Activated CD4-positive, CD25-positive, alpha-beta regulatory T cell (primary cell): ENCODE results near the gene IMPDH1.
"Not testable (repeated sequence)": the region's sequence is repeated elsewhere in the genome, so short reads cannot be mapped to it uniquely, and the experiment has no call there.

Experiments
- DNase-seq, 4 experiments: peaks; one replicate each; lab custom pipeline; 2025; lab: John Stamatoyannopoulos, UW

Gene IMPDH1

DNA sequence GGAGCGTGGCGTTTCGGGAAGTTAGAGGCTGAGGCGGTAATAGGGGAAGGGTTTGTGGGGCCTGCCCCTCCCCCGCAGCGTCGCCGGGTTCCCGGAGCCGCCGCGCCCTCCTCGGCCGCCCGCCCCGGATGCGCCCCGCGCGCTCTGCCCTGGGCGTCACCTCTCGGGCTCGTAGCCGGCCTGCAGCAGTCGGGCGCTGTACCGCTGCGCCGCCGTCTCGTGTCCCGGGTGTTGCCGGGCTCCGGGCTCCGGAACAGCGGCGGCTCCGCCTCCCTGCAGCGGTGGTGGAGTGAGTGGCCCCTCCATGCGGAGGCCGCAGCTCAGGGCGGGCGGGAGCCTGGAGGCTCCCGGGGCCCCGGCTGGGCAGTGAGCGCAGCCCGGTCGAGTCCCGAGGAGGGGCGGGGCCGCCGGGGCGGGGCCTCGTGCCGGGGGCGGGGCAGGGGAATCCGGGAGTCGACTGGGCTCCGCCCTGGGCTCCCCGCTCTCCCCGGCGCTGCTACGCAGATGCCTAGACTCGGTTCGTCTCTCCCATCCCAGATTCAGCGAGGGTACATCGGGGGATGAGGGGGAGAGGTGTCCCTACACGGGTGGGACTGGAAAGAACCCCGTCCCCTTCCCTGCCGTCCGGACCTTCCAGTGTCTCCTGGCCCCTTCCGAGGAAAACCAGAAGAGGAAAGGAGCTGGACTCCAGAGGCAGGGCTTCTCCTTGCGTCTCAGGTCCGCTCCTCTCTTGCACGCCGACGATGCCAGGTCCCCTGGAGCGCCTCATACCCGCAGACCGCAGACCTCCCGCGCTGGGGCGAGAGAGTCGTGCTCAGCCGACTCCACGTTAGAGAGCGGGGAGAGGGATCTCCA, at the start of gene IMPDH1:
Gene IMPDH1 (minus strand): TSS at position 387 of the 855 bp plus-strand sequence. CDS start 81 bp downstream, at position 306.
- peak; percentile 69 to 77 (median 76) for DNase-seq

DNA sequence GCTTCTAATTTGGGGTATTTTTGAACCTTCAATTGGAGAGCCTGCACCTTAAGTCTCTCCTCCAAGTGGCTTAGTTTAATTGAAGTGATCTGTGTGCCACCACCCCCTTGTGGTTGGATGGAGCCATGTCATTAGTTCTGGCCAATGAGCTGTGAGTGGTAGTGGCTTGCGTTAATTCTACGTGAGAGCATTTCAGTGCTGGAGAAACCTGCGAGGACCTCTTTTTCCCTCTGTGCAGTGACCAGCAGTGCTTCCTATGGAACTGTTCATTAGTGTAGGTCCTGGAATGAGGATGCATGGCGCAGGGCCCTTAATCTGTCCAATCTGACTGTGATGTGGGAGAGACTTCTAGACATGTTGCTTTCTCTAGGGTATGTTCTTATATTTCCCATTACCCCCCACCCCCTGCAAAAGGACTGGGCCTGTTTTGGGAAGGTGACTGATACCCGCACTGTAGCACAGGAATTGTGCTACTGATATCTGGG, 49.7 kb upstream of the IMPDH1 start:
- DNase-seq, result peak; percentile 12 to 50 (median 16)

DNA sequence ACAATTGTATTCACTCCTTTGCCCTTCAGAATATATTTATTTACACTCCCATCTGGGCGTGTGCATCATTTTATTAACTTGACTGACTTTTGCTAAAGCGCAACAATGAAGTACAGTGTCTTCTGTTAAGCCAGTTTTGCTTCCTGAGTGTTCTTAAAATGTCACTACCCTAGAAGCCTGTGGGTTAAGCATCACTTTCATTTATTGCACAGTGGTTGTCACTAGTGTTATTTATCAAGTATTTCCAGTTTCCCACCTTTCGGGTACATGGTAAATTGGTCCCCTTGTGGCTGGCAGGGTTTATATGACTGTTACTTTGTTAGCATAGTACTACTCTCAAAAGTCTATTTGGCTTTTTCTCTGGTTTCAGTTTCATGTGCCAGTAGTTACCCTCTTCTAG, 49.2 kb upstream of the IMPDH1 start:
- DNase-seq, result no peak

DNA sequence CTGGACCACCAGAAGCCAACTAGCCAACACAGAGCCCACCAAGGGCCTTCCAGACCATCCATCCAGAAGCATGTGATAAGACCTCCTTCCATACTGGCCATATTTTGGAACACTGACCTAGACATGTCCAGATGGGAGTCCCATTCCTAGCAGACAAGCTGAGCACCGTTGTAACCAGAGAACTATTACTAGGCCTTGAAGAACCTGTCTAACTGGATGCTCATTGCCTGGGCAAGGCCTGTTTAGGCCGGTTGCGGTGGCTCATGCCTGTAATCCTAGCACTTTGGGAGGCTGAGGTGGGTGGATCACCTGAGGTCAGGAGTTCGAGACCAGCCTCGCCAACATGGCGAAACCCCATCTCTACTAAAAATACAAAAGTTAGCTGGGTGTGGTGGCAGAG, 47.6 kb upstream of the IMPDH1 start:
- DNase-seq, result not testable (repeated sequence)

DNA sequence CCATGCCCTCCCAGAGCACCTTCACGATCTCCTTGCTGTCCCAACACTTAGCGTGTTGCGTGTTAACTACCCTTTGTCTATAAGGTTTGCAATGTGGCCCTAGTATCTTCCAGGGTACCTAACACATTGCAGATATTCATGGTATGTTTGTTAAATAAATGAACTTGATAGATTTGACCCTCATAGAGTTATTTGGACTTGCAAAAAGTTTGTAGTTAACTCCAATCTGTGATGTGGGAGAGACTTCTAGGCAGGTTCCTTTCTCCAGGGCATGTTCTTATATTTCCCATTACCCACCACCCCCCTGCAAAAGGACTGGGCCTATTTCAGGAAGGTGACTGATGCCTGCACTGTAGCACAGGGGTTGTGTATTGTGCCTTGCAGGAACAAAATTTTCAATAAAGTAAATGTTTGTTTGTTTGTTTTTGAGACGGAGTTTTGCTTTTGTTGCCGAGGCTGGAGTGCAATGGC, 46.5 kb upstream of the IMPDH1 start:
- DNase-seq, result no peak

DNA sequence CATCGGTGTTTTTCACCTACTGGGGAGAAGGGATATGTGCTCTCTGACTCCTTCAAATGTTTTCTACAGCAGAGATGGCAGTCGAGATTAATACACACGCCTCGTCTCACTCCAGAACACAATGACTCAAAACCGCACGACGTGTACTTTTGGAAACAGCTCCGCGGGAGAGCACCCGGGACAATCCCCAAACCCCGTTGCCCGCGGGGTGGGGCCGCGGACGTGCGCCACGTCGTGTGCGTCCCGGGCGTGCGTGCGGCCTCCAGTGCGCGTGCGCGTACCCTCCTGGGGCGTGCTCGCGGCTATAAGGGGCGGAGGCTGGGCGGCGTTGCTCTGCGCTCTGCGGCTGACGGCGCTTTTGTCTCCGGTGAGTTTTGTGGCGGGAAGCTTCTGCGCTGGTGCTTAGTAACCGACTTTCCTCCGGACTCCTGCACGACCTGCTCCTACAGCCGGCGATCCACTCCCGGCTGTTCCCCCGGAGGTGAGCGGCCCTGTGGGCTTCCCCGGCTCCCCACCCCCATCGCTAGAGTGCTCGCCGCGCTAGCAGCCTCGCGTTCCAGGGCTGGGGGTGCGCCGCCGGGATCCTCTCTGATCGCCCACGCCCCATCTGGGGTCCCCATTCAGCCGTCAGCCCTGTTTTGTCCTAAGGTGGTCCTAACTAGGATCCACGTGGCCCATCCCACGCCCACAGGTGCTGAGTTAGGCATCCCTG, 45.9 kb upstream of the IMPDH1 start, which contains the start of gene HILPDA:
Gene HILPDA (plus strand): TSS at position 336 of the 712 bp plus-strand sequence. CDS start 1,391 bp downstream, outside the sequence.
- peak; percentile 81 to 88 (median 86) for DNase-seq

DNA sequence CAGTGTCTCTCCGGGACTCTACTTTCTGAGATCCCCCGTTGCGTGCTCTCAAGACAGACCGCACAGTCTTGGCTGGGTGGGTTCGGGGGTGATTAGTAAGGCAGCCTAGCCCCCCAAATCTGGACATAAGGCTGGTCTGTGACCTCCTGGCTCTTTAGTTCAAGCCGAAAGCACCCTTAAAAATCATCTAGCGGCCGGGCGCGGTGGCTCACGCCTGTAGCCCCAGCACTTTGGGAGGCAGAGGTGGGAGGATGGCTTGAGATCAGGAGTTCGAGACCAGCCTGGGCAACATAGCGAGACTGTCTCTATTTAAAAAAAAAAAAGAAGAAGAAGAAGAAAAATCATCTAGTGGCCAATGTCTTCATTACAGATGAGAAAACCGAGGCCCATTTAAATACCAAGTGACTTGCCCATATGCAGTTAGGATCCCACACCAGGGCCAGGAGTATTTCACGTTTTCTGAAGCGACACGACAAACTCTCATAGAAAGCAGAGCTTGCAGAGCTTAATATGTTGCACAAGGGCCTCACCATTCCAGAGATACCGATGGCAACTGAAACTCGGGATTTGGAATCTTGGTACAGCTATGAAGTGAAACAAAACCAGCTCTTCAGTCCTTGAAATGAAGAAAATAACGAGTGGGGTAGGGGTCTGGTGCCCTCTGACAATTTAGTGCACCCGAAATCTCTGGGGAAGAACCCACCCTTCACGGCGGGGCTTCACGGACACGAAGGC, 45.2 kb upstream of the IMPDH1 start:
- DNase-seq, result no peak

DNA sequence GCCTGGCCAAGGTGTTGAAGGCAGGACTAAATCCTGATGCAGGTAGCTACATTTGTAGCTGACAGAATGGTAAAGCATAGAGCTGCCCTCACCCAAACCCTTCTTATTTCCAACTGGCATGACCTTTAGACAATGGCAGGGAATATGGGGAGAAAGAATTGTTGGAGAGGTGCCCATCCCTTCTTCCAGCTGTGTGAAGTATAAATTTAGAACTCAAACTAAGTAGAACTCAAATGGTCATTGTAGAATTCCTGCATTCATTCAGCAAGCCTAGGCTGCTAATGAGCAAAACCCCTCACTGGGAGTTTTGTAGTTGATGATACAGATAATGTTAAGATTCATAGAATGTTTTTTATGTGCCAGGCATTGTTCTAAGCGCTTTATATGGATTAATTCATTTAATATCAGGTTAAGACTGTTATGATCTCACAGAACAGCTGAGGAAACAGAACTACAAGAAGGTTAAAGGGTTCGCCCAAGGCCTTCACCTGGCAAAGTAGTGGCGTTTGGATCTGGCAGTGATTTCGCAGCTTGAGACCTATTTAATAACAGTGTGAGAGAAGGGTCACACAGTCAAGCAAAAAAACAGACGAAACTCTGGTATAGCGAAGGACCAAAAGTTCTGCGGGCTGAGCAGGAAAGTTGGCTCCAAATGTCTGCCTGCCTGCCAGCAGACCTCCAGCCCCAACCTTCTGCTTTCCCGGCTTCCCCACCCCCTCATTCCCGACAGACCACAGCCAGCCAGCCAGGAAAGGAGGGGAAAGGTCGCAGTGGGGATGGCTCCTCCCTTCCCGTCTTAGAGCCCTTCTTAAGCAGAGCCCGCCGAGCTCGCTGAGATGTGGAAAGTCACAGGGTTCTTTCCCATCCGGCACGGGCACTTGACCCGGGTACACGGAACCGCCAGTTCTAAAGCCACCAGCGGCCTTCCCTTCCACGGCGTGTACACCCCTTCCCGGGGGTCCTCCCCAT, 44.3 kb upstream of the IMPDH1 start:
- no peak for DNase-seq

DNA sequence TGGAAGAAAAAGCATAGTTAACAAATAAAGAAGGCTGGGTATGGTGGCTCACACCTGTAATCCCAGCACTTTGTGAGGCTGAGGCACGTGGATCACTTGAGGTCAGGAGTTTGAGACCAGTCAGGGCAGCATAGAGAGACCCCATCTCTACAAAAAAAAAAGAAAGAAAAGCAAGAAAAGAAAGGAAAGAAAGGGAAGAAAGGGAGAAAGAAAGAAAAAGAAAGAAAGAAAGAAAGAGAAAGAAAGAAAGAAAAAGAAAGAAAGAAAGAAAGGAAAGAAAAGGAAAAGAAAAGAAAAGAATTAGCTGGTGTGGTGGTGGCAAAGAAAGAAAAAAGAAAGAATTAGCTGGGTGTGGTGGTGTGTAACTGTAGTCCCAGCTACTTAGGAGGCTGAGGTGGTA, 42.8 kb upstream of the IMPDH1 start:
- DNase-seq, result no peak

DNA sequence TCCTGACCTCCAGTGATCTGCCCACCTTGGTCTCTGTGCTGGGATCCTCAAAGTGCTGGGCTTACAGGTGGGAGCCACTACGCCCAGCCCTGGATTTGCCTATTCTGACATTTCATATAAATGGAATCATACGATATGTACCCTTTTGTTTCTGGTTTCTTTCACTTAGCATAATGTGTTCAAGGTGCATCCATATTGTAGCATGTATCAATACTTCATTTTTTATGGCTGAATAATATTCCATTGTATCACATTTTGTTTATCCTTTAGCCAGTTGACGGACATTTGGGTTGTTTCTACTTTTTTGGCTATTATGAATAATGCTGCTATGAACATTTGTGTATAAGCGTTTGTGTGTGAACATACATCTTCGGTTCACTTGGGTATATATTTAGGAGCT, 41.1 kb upstream of the IMPDH1 start:
- DNase-seq, result no peak

DNA sequence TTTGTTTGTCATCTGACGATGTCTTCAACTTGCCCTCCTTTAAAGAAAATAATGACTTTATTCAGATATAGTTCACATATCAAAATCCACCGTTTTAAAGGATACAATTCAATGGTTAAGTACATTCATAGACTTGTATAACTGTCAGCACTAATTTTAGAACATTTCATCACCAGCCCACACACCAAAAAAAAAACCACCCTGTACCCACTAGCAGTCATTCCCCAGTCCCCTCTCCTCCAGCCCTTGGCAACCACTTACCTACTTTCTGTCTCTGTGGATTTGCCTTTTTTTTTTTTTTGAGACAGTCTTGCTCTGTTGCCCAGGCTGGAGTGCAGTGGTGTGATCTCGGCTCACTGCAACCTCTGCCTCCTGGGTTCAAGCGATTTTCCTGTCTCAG, 40.6 kb upstream of the IMPDH1 start:
- no peak for DNase-seq

DNA sequence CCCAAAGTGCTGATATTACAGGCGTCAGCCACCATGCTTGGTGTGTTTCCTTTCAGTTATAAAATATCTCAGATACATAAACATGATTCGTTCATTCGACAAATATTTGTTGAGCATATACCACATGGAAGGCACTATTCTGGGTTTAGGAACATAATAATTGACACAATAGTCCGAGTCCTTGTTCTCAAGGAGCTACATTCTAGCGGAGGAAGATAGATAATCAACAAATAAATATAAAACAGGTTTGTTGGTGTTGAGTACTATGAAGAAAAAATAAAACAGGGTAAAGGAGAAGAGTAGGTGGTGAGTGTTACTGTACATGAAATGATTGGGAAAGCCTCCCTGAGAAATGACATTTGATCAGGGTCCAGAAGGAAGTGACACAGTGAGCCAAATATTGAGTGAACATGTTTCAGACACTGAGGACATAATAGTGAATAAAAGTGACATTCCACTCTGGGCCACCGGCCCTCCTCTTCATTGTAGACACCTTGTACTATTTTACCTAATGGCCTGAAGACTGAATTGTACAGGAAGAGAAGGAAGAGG, 39.0 kb upstream of the IMPDH1 start:
- DNase-seq, result no peak

DNA sequence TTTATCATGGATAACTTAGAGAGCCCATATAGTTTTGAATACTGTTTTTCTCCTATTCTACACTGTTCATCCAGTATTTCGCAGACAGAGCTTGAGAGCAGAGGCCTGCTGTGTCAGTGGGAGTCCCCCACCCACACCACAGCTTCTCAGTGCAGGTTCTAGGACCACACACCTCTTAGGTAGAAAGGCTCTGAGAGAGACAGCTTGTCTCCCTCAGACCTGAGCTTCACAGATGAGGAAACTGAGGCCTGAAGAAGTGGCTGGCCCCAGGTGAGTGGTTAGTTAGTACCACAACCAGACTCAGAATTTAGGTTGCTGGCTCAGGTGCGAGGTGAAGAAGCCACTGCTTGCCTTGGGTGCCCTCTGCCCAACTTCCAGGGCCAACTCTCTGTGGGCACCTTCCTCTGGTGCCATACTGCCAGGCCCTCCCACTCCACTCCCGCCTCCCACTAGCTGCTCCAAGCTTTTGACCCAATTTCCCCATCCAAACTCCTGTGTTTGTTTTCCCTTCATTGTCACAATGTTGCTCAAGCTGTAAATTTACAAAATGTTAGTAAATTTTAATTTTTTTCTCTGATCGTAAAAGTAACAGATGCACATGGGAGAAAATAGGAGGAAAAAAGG, 38.3 kb upstream of the IMPDH1 start:
- no peak for DNase-seq

DNA sequence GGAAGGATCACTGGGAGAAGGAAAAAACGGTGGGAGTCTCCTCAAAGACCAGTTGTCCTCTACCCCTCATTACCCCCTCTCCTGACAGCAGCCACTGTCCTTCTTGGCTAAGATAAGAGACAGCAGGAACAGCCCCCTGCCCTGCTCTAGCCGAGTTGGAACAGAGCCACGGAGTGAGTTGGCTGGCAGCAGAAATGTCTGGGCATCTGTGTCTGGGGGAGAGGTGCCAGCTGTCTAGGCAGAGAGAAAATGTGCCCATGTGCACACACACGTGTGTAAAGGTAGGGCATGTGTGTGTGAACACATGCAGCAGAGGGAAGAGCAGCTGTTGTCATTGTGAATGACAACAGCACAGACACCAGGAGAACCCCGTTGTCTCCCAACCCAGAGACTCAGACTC, 36.5 kb upstream of the IMPDH1 start:
- DNase-seq, result no peak

DNA sequence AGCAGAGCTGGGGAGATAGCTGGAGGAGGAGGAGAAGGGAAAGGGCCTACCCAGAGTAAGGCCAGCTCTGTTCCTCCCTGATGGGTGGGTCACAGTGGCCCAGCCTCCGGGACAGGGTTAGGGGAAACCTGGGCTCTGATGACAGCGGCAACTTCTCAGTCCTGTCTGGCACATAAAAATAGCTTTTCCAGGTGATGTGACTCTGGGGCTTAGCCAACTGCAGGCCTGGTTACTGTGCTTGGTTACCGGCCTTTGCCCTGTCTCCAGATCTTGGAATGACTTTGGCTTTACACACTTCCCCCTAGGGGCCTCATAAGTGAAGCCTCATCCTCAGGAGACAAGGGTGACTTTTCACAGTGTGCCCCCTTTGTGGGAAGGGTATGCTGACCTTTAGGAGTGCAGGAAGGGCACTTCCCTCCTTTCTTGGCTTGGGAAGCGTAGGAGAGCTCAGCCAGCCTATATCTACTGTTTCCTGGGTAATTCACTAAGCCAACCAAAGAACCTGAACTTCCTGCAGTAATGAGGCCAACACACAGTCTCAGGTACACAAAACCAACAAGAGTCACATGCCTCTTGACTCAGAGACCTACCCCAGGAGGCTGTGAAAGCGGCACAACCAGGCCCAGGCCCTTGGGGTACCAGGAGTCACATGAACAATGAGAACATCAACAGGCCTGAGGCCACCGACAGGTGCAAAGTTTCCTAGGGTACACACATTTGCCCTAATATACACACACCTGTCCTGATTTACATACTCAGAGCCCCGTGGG, 34.2 kb upstream of the IMPDH1 start:
- no peak for DNase-seq

DNA sequence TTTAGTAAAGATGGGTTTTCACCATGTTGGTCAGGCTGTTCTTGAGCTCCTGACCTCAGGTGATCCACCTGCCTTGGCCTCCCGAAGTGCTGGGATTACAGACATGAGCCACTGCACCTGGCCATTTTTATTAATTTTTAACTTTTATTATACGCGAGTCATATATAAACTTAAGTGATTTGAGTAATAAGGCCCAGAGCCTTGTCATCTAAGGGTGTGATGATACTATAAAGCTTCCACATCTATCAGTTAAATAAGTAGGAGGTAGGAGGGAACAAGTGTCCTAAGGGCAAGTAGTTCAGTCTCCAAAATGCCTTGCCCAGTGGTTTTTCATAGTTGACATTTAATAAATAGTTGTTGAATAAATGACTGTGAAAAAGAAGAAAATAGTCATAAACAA, 32.6 kb upstream of the IMPDH1 start:
- DNase-seq, result no peak

DNA sequence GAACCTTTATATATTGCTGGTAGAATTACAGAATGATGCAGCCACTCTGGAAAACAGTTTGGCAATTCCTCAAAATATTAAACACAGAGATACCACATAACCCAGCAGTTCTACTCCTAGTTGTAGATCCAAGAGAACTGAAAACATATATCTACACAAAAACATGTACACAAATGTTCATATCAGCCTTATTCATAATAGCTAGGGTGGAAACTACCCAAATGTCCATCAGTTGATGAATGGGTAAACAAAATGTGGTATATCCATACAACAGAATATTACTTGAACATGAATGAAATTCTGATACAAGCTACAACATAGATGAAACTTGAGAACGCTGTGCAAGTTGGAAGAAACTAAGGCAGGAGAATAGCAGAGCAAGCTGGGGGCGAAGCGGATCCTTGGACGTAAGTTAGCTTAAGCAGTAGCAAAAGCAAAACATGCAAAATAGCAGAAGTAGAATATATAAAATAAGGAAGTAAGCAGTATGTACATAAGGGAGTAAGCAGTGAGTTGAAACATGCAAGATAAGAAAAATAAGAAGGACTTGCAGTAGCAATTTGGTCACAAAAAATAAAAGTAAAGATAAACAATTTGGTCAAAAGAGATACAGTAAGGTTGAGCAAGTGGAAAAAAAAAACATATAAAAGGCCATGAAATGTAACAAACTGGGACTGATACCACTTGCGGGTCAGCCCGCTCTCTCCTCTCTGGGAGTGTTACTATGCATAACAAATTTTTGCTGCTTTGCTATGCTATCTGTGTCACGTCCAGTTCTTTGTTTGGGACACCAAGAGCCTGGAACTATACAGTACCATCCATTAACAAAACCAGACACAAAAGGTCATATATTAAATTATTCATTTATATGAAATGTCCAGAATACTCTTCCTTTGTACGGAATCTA, 27.9 kb upstream of the IMPDH1 start:
- no peak for DNase-seq

DNA sequence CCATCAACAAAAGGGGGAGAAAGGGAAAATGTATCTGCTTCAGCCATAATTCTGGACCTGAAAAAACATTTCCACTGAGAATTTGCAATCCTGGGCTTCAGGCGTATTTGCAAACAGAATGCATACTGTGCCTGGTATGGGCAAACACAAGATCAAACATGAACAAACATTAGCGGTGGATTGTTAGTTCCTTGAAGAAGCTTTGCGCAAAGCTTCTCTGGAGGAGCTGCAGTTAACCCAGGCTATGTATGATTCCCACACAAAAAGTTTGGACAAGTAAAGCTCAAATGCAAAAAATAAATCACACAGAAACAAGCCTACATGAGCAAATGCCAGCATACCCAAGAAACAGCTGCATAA, 25.5 kb upstream of the IMPDH1 start:
- DNase-seq, result no peak
